HEK293 (cell line): ENCODE data around the gene LUC7L.

Source experiments
- EGR2 ChIP-seq: fragments of 450-650 bp; formaldehyde crosslinking; IDR thresholded peaks from 2 replicates; pipeline ENCODE4 v1.5.1; 2016; ENCODE audit warnings: low read depth, missing biosample characterization, missing genetic modification characterization
- GLIS1 ChIP-seq: fragments of 450-650 bp; formaldehyde crosslinking; IDR thresholded peaks from 2 replicates; pipeline ENCODE4 v1.5.1; 2016; ENCODE audit warnings: missing biosample characterization, missing genetic modification characterization
- KLF16 ChIP-seq: fragments of 450-650 bp; formaldehyde crosslinking; IDR thresholded peaks from 2 replicates; pipeline ENCODE4 v1.5.1; 2017; ENCODE audit warnings: missing biosample characterization, missing genetic modification characterization
- KLF9 ChIP-seq: fragments of 450-650 bp; formaldehyde crosslinking; IDR thresholded peaks from 2 replicates; pipeline ENCODE4 v1.5.1; 2016; ENCODE audit warnings: missing biosample characterization, missing genetic modification characterization, low read depth
- PBX3 ChIP-seq: sonication (generic); formaldehyde crosslinking; IDR thresholded peaks from 2 replicates; pipeline ENCODE4 v1.8.1; 2022; ENCODE audit warnings: mild to moderate bottlenecking, moderate library complexity, missing genetic modification reagents
- SCRT2 ChIP-seq: fragments of 450-650 bp; formaldehyde crosslinking; IDR thresholded peaks from 2 replicates; pipeline ENCODE4 v1.5.1; 2016; ENCODE audit warnings: missing biosample characterization, missing genetic modification characterization
- YY2 ChIP-seq: fragments of 450-650 bp; formaldehyde crosslinking; IDR thresholded peaks from 2 replicates; pipeline ENCODE4 v1.5.1; 2016; ENCODE audit warnings: missing biosample characterization, missing genetic modification characterization
- ZBTB11 ChIP-seq: fragments of 450-650 bp; formaldehyde crosslinking; conservative IDR thresholded peaks from 2 replicates; pipeline ENCODE4 v1.5.1; 2016; ENCODE audit warnings: low read depth, missing biosample characterization, missing genetic modification characterization
- ZBTB17 ChIP-seq: fragments of 450-650 bp; formaldehyde crosslinking; IDR thresholded peaks from 2 replicates; pipeline ENCODE4 v1.5.1; 2016; ENCODE audit warnings: missing biosample characterization, missing genetic modification characterization
- ZNF18 ChIP-seq: fragments of 450-650 bp; formaldehyde crosslinking; IDR thresholded peaks from 2 replicates; pipeline ENCODE4 v1.5.1; 2016; ENCODE audit warnings: missing biosample characterization, missing genetic modification characterization
- ZNF19 ChIP-seq: fragments of 450-650 bp; formaldehyde crosslinking; IDR thresholded peaks from 2 replicates; pipeline ENCODE4; 2016; ENCODE audit warnings: missing biosample characterization, missing genetic modification characterization, low read depth
- ZNF274 ChIP-seq, 2 experiments: fragments of 200-500 bp in 1 of 2; fragments of 450-650 bp in 1 of 2; sonication (Bioruptor generic) in 1 of 2; formaldehyde crosslinking in 1 of 2; IDR thresholded peaks; 2 replicates each; pipeline versions ENCODE4 v1.5.1 to v1.6.1; 2014 to 2016; ENCODE audit warnings: borderline replicate concordance in 1 of 2, inconsistent platforms in 1 of 2, low read length in 1 of 2, missing biosample characterization in 1 of 2, missing genetic modification characterization in 1 of 2
- ZNF292 ChIP-seq: fragments of 450-650 bp; formaldehyde crosslinking; IDR thresholded peaks from 2 replicates; pipeline ENCODE4 v1.5.1; 2016; ENCODE audit warnings: low read depth, missing biosample characterization, missing genetic modification characterization, borderline replicate concordance
- ZNF48 ChIP-seq: fragments of 450-650 bp; formaldehyde crosslinking; IDR thresholded peaks from 2 replicates; pipeline ENCODE4 v1.5.1; 2016; ENCODE audit warnings: missing biosample characterization, missing genetic modification characterization
- ZNF518A ChIP-seq: fragments of 450-650 bp; formaldehyde crosslinking; conservative IDR thresholded peaks from 2 replicates; pipeline ENCODE4 v1.5.1; 2016; ENCODE audit warnings: low read depth, missing biosample characterization, missing genetic modification characterization
- ZNF544 ChIP-seq: fragments of 450-650 bp; formaldehyde crosslinking; IDR thresholded peaks from 2 replicates; pipeline ENCODE4 v1.5.0; 2017; ENCODE audit warnings: missing biosample characterization, missing genetic modification characterization
- ZNF560 ChIP-seq: fragments of 450-650 bp; formaldehyde crosslinking; IDR thresholded peaks from 2 replicates; pipeline ENCODE4 v1.5.1; 2017; ENCODE audit warnings: missing biosample characterization, missing genetic modification characterization, borderline replicate concordance
- ZNF610 ChIP-seq: fragments of 450-650 bp; formaldehyde crosslinking; IDR thresholded peaks from 2 replicates; pipeline ENCODE4 v1.5.1; 2016; ENCODE audit warnings: missing biosample characterization, missing genetic modification characterization, borderline replicate concordance
- ZNF76 ChIP-seq: fragments of 450-650 bp; formaldehyde crosslinking; IDR thresholded peaks from 2 replicates; pipeline ENCODE4; 2016; ENCODE audit warnings: low read depth, missing biosample characterization, missing genetic modification characterization, borderline replicate concordance
- ZNF777 ChIP-seq: fragments of 450-650 bp; formaldehyde crosslinking; IDR thresholded peaks from 2 replicates; pipeline ENCODE4 v1.5.1; 2017; ENCODE audit warnings: missing biosample characterization, missing genetic modification characterization, borderline replicate concordance
- TF ChIP-seq, protein P1 (sequence below): fragments of 450-650 bp; formaldehyde crosslinking; IDR thresholded peaks from 2 replicates; pipeline ENCODE4 v1.5.1; 2016; ENCODE audit warnings: missing biosample characterization, missing genetic modification characterization
- TF ChIP-seq, protein P2 (sequence below): fragments of 450-650 bp; formaldehyde crosslinking; IDR thresholded peaks from 2 replicates; pipeline ENCODE4 v1.5.1; 2016; ENCODE audit warnings: missing biosample characterization, missing genetic modification characterization
- TF ChIP-seq, protein P3 (sequence below): fragments of 450-650 bp; formaldehyde crosslinking; IDR thresholded peaks from 2 replicates; pipeline ENCODE4 v1.5.1; 2017; ENCODE audit warnings: missing biosample characterization, missing genetic modification characterization

Gene LUC7L

GRCh38 chr16:228852-229730 lies at the start of gene LUC7L (continued):
- TF ChIP-seq ZBTB11 (tag by site-specific recombination) (peak; percentile 79), SCRT2 (tag by site-specific recombination) (no peak), ZNF544 (tag by site-specific recombination) (no peak), YY2 (tag by site-specific recombination) (peak; percentile 84), ZNF19 (tag by site-specific recombination) (no peak), ZNF560 (tag by site-specific recombination) (no peak), ZNF48 (no peak), ZNF292 (tag by site-specific recombination) (no peak), PBX3 (CRISPR knock-in tag) (peak; percentile 93), GLIS1 (tag by site-specific recombination) (peak; percentile 2; the same call in 1 of the 2 replicates), KLF16 (tag by site-specific recombination) (peak; percentile 94), ZNF76 (tag by site-specific recombination) (peak; percentile 99), ZNF518A (tag by site-specific recombination) (peak; percentile 74), ZNF777 (tag by site-specific recombination) (peak; percentile 78; the same call in 1 of the 2 replicates), ZBTB17 (tag by site-specific recombination) (peak; percentile 96), KLF9 (tag by site-specific recombination) (peak; percentile 73), ZNF18 (no peak), ZNF274 (IDR thresholded peaks at IDR 0.05; ENCODE audit: low read length) (no peak), ZNF274 (tag by site-specific recombination; IDR thresholded peaks at IDR 0.05; ENCODE audit: borderline replicate concordance) (no peak), EGR2 (tag by site-specific recombination) (peak; percentile 77), ZNF610 (tag by site-specific recombination) (peak; percentile 91; the same call in 1 of the 2 replicates)
- TF ChIP-seq, protein P1, sequence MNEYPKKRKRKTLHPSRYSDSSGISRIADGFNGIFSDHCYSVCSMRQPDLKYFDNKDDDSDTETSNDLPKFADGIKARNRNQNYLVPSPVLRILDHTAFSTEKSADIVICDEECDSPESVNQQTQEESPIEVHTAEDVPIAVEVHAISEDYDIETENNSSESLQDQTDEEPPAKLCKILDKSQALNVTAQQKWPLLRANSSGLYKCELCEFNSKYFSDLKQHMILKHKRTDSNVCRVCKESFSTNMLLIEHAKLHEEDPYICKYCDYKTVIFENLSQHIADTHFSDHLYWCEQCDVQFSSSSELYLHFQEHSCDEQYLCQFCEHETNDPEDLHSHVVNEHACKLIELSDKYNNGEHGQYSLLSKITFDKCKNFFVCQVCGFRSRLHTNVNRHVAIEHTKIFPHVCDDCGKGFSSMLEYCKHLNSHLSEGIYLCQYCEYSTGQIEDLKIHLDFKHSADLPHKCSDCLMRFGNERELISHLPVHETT (tag by site-specific recombination), result peak; percentile 46; the same call in 1 of the 2 replicates
- TF ChIP-seq, protein P2, sequence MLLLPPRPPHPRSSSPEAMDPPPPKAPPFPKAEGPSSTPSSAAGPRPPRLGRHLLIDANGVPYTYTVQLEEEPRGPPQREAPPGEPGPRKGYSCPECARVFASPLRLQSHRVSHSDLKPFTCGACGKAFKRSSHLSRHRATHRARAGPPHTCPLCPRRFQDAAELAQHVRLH (tag by site-specific recombination), result peak; percentile 74
- TF ChIP-seq, protein P3, sequence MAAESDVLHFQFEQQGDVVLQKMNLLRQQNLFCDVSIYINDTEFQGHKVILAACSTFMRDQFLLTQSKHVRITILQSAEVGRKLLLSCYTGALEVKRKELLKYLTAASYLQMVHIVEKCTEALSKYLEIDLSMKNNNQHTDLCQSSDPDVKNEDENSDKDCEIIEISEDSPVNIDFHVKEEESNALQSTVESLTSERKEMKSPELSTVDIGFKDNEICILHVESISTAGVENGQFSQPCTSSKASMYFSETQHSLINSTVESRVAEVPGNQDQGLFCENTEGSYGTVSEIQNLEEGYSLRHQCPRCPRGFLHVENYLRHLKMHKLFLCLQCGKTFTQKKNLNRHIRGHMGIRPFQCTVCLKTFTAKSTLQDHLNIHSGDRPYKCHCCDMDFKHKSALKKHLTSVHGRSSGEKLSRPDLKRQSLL (tag by site-specific recombination), result peak; percentile 3; the same call in 1 of the 2 replicates
